Keratinocyte (primary cell): ENCODE results near the gene SRSF4. TPM values are rescaled to one million over a fixed set of nuclear protein-coding genes. Genes with fewer than 3 reads are reported as not detected.
"Not testable (repeated sequence)": the region's sequence is repeated elsewhere in the genome, so short reads cannot be mapped to it uniquely, and the experiment has no call there.

ENCODE experiments used
- DNase-seq: peaks from one replicate; pipeline ENCODE4 v3.0.0-alpha.2; 2011; ENCODE audit warnings: low read depth, missing footprints, low spot score
- FAIRE-seq: peaks from 2 replicates; lab custom pipeline; 2011; peaks lifted over from hg19 to GRCh38; lab: Jason Lieb, UNC
- H2AFZ ChIP-seq: 2 replicates; pipeline ENCODE4 v1.6.0; 2012; ENCODE audit warnings: low read length, control low read depth, inconsistent platforms; ENCODE audit not compliant: control insufficient read depth
- H3K27ac ChIP-seq: 2 replicates; pipeline ENCODE4 v1.5.1; 2011; ENCODE audit warnings: low read length; ENCODE audit not compliant: control insufficient read depth, insufficient read depth
- H3K27me3 ChIP-seq: 3 replicates; pipeline ENCODE4 v1.6.0; 2011; ENCODE audit warnings: low read length; ENCODE audit not compliant: control insufficient read depth, insufficient read depth; ENCODE audit errors: extremely low read depth
- H3K36me3 ChIP-seq, 2 experiments: 2 replicates in 1 of 2; 3 replicates in 1 of 2; pipeline ENCODE4 v1.5.1; 2011; ENCODE audit warnings: low read length in 2 of 2, mild to moderate bottlenecking in 1 of 2; ENCODE audit not compliant: control insufficient read depth in 2 of 2, insufficient read depth in 2 of 2; ENCODE audit errors: extremely low read depth in 1 of 2
- H3K4me1 ChIP-seq: 3 replicates; pipeline ENCODE4 v1.5.1; 2011; ENCODE audit warnings: low read length; ENCODE audit not compliant: control insufficient read depth, insufficient read depth; ENCODE audit errors: extremely low read depth
- H3K4me2 ChIP-seq: 3 replicates; pipeline ENCODE4 v1.6.0; 2011; ENCODE audit warnings: low read depth, low read length; ENCODE audit not compliant: control insufficient read depth, insufficient read depth; ENCODE audit errors: extremely low read depth
- H3K4me3 ChIP-seq, 3 experiments: fragments of 200-600 bp in 1 of 3; sonication (generic) in 1 of 3; 2 replicates in 2 of 3; 3 replicates in 1 of 3; pipeline ENCODE4 v1.5.1; 2011 to 2016; ENCODE audit warnings: low read length in 3 of 3, mild to moderate bottlenecking in 3 of 3, control low read depth in 2 of 3, inconsistent platforms in 1 of 3, low read depth in 1 of 3, mixed read lengths in 1 of 3, mixed run types in 1 of 3, moderate library complexity in 1 of 3; ENCODE audit not compliant: control insufficient read depth in 2 of 3, insufficient read depth in 2 of 3; ENCODE audit errors: extremely low read depth in 1 of 3
- H3K79me2 ChIP-seq: 2 replicates; pipeline ENCODE4 v1.6.0; 2012; ENCODE audit warnings: low read length; ENCODE audit not compliant: control insufficient read depth, insufficient read depth
- H3K9ac ChIP-seq: 3 replicates; pipeline ENCODE4 v1.6.0; 2011; ENCODE audit warnings: low read length; ENCODE audit not compliant: control insufficient read depth, insufficient read depth; ENCODE audit errors: extremely low read depth
- H3K9me1 ChIP-seq: 3 replicates; pipeline ENCODE4 v1.6.0; 2011; ENCODE audit warnings: low read length; ENCODE audit not compliant: control insufficient read depth, insufficient read depth; ENCODE audit errors: extremely low read depth
- H3K9me3 ChIP-seq: 2 replicates; pipeline ENCODE4 v1.5.1; 2012; ENCODE audit warnings: low read depth, low read length; ENCODE audit not compliant: control insufficient read depth
- H4K20me1 ChIP-seq: 3 replicates; pipeline ENCODE4 v1.6.0; 2011; ENCODE audit warnings: low read length; ENCODE audit not compliant: control insufficient read depth, insufficient read depth; ENCODE audit errors: extremely low read depth
- EZH2 ChIP-seq: IDR thresholded peaks from one replicate; pipeline ENCODE4 v1.6.1; 2012; ENCODE audit warnings: inconsistent platforms, mild to moderate bottlenecking, low read length, moderate library complexity
- dilution Hi-C: fragments of 300-500 bp; cut with MboI; formaldehyde crosslinking; loops from one replicate; pipeline ENCODE4 v1.7.0; 2020; ENCODE audit warnings: low sequenced_read_pairs; ENCODE audit not compliant: extremely low pct_ligation_motif_present
- polyA plus RNA-seq, 5 experiments: library from polyadenylated mRNA; depleted of rRNA in 3 of 5; stranded (reverse) in 3 of 5; stranded (forward) in 1 of 5; unstranded in 1 of 5; fragments of >200 nt; gene quantifications; 1 replicate in 1 of 5; 2 replicates in 3 of 5; 3 replicates in 1 of 5; pipeline versions ENCODE4 v1.2.1 to v1.2.3, GENCODE V29; 2011 to 2012; ENCODE audit warnings: missing spikeins in 2 of 5, low read depth in 1 of 5, low replicate concordance in 1 of 5
- TF ChIP-seq, protein P1 (sequence below), 3 experiments: IDR thresholded peaks in 1 of 3; conservative IDR thresholded peaks in 1 of 3; optimal IDR thresholded peaks in 1 of 3; 2 replicates in 2 of 3; 3 replicates in 1 of 3; pipeline versions ENCODE3 to v1.5.1; 2011; ENCODE audit warnings: low read length in 3 of 3, mild to moderate bottlenecking in 3 of 3, moderate library complexity in 2 of 3, control low read depth in 1 of 3, inconsistent platforms in 1 of 3; ENCODE audit not compliant: insufficient read depth in 2 of 3; ENCODE audit errors: extremely low read depth in 1 of 3

Gene SRSF4
- polyA plus RNA-seq, 1 donor (not counting 4 experiments of a cell fraction or from before 2014, with no cell fraction given) = 51.0 TPM

DNA sequence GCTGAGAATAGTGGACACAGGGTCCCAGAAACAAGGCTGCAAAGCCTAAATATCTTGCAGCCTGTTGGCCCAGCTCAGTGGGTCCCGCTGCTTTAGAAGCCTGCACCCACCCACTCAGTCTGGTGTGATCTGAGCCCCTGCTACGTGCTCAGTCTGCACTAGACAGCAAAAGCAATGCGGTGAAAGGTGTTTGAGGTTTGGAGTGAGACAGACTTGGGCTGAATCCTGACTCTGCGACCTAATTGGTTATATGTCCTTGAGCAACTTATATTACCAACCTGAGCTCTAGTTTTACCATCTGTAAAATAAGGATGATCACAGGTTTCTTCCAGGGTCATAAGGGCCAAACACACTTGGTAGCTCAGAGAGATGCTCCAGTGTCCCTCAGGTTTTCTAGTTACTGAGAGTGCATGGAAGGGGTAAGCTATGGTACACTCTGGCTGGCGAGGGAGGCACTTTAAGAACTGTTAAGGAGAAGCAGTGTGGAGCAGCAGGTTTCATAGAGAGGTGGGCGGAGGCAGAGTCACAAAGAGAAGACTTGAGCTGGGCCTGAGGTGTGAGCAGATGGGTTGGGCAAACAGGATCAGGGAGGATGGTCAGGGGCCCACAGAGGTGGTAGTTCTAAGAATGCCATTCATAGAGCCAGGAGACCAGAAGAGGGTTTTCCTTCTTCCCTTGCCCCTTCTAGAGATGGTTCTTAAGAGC is 68.1 kb downstream of the SRSF4 start:
- no peaks in the 10 kb centered on the region for H3K27me3 ChIP-seq
- no peaks in the 10 kb centered on the region for H3K9me3 ChIP-seq
- TF ChIP-seq, protein P1, sequence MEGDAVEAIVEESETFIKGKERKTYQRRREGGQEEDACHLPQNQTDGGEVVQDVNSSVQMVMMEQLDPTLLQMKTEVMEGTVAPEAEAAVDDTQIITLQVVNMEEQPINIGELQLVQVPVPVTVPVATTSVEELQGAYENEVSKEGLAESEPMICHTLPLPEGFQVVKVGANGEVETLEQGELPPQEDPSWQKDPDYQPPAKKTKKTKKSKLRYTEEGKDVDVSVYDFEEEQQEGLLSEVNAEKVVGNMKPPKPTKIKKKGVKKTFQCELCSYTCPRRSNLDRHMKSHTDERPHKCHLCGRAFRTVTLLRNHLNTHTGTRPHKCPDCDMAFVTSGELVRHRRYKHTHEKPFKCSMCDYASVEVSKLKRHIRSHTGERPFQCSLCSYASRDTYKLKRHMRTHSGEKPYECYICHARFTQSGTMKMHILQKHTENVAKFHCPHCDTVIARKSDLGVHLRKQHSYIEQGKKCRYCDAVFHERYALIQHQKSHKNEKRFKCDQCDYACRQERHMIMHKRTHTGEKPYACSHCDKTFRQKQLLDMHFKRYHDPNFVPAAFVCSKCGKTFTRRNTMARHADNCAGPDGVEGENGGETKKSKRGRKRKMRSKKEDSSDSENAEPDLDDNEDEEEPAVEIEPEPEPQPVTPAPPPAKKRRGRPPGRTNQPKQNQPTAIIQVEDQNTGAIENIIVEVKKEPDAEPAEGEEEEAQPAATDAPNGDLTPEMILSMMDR (optimal IDR thresholded peaks at IDR 0.05 in 1 of 3, IDR thresholded peaks at IDR 0.05 in 1 of 3, conservative IDR thresholded peaks at IDR 0.05 in 1 of 3; ENCODE audit: extremely low read depth in 1 of 3, insufficient read depth in 2 of 3, low read length in 3 of 3) = no peak
- TF ChIP-seq EZH2 = no peak
- no peak overlapping the region for H3K27ac ChIP-seq
- no peak overlapping the region for H3K4me3 ChIP-seq
- no peaks in the 10 kb centered on the region for H3K4me1 ChIP-seq
- no peaks in the 10 kb centered on the region for H3K79me2 ChIP-seq
- peaks cover 3 to 16% of the 10 kb centered on the region in 2 experiments for H3K36me3 ChIP-seq
- FAIRE-seq (no peak), DNase-seq (no peak)
- H2AFZ ChIP-seq = no peak overlapping the region
- no peak overlapping the region for H3K4me2 ChIP-seq
- no peak overlapping the region for H3K9ac ChIP-seq
- H4K20me1 ChIP-seq = no peaks in the 10 kb centered on the region
- H3K9me1 ChIP-seq = no peaks in the 10 kb centered on the region
- dilution Hi-C loops = no loop called here

DNA sequence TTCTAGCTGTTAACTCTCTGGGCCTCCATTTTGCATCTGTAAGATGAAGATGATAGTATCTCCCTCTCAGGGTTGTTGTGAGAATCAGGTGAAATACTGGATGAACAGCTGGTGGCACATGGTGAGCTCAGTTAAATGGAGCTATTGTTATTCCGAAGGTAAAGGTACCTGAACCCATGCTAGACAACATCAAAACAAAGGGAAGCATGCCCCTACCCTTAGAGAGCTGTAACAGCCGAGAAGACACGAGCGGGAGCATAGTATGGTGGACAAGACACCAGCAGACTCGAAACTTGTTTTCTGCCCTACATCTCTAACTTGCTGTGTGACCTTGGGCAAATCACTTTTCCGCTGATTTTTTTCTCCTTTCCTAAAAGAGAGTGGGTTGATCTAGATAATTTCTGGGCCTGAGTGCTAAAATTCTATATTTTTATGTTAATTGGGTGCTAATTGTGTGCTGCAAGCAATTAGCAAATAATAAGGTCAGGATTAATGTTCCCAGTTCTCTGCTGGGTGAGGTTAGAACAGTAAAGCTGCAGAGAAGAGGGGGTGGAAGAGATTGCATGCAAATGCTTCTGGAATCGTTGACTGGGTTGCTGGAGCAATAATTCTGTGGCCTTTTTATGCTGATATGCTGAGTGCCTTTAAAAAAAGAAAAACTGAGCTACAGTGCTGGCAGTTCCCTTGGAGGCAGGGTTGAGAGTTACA is 68.8 kb downstream of the SRSF4 start:
- H2AFZ ChIP-seq = no peak overlapping the region
- H3K4me1 ChIP-seq = no peaks in the 10 kb centered on the region
- no peaks in the 10 kb centered on the region for H3K9me1 ChIP-seq
- H3K27me3 ChIP-seq = no peaks in the 10 kb centered on the region
- no peak overlapping the region for H3K27ac ChIP-seq
- H4K20me1 ChIP-seq = no peaks in the 10 kb centered on the region
- H3K4me2 ChIP-seq = no peak overlapping the region
- dilution Hi-C loops = no loop called here
- H3K4me3 ChIP-seq = no peak overlapping the region
- DNase-seq (no peak), FAIRE-seq (no peak)
- H3K9me3 ChIP-seq = no peaks in the 10 kb centered on the region
- TF ChIP-seq, protein P1 (optimal IDR thresholded peaks at IDR 0.05 in 1 of 3, IDR thresholded peaks at IDR 0.05 in 1 of 3, conservative IDR thresholded peaks at IDR 0.05 in 1 of 3; ENCODE audit: extremely low read depth in 1 of 3, insufficient read depth in 2 of 3, low read length in 3 of 3) = no peak
- TF ChIP-seq EZH2 = no peak
- no peaks in the 10 kb centered on the region for H3K79me2 ChIP-seq
- H3K36me3 ChIP-seq = peaks cover 0 to 14% of the 10 kb centered on the region in 2 experiments
- H3K9ac ChIP-seq = no peak overlapping the region

DNA sequence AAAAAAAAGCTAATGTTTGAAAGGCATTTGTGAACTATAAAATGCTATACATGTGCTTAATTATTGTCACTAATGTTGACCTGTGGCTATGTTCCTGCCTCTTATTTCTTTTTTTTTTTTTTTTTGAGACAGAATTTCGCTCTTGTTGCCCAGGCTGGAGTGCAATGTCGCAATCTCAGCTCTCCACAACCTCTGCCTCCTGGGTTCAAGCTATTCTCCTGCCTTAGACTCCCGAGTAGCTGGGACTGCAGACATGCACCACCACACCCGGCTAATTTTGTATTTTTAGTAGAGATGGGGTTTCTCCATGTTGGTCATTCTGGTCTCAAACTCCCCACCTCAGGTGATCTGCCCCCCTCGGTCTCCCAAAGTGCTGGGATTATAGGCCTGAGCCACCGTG is 73.7 kb downstream of the SRSF4 start:
- dilution Hi-C loops, H3K27me3 ChIP-seq, H3K4me2 ChIP-seq, H4K20me1 ChIP-seq, H3K4me1 ChIP-seq, H3K36me3 ChIP-seq, DNase-seq, H3K27ac ChIP-seq, H3K9me1 ChIP-seq, H3K79me2 ChIP-seq, H3K9ac ChIP-seq, H3K4me3 ChIP-seq, FAIRE-seq, H3K9me3 ChIP-seq, H2AFZ ChIP-seq: not testable (repeated sequence)
